Heart left ventricle (tissue), 16 donors: ENCODE results near the gene NEFH. TPM values are rescaled to one million over a fixed set of nuclear protein-coding genes. Genes with fewer than 3 reads are reported as not detected.
"Not testable (repeated sequence)": the region's sequence is repeated elsewhere in the genome, so short reads cannot be mapped to it uniquely, and the experiment has no call there.

Experiments used
- ATAC-seq, 4 donors: fragments of 200-7000 bp; cut with Tn5 transposase; one replicate each; pipeline ENCODE4 v1.9.1; 2020 to 2022; ENCODE audit warnings: moderate library complexity in 4 of 4, mild to moderate bottlenecking in 3 of 4, moderate number of reproducible peaks in 1 of 4
- DNase-seq, 5 donors: peaks; one replicate each; pipeline ENCODE4 v3.0.0-alpha.2; 2020
- H3K27ac ChIP-seq, 12 donors: fragments of 200-600 bp; sonication (generic) in 4 of 12; one replicate each; pipeline versions ENCODE4 v1.5.0 to v1.8.0; 2016 to 2022; ENCODE audit warnings: mild to moderate bottlenecking in 2 of 12
- H3K27me3 ChIP-seq, 9 donors: fragments of 200-600 bp; sonication (generic) in 2 of 9; one replicate each; pipeline versions ENCODE4 v1.5.1 to v1.8.0; 2016 to 2022; ENCODE audit warnings: mild to moderate bottlenecking in 3 of 9
- H3K36me3 ChIP-seq, 9 donors: fragments of 200-600 bp; sonication (generic) in 2 of 9; one replicate each; pipeline versions ENCODE4 v1.5.0 to v1.8.0; 2018 to 2022; ENCODE audit warnings: mild to moderate bottlenecking in 2 of 9
- H3K4me1 ChIP-seq, 12 donors: fragments of 200-600 bp; sonication (generic) in 4 of 12; one replicate each; pipeline versions ENCODE4 v1.5.0 to v1.8.0; 2016 to 2022; ENCODE audit warnings: mild to moderate bottlenecking in 3 of 12
- H3K4me3 ChIP-seq, 12 donors: fragments of 200-600 bp; sonication (generic) in 4 of 12; one replicate each; pipeline versions ENCODE4 v1.5.0 to v1.8.0; 2017 to 2022; ENCODE audit warnings: mild to moderate bottlenecking in 9 of 12, moderate library complexity in 4 of 12
- H3K9me3 ChIP-seq, 12 donors: fragments of 200-600 bp; sonication (generic) in 4 of 12; one replicate each; pipeline versions ENCODE4 v1.5.0 to v1.8.0; 2016 to 2022; ENCODE audit warnings: mild to moderate bottlenecking in 1 of 12
- POLR2A ChIP-seq, 2 donors: fragments of 450-650 bp; IDR thresholded peaks; one replicate each; pipeline ENCODE4 v1.6.1; 2017; ENCODE audit warnings: antibody characterized with exemption in 2 of 2, mild to moderate bottlenecking in 2 of 2, moderate library complexity in 2 of 2
- WGBS, 4 donors: extraction: QIAGEN DNeasy Blood & Tissue Kit in 2 of 4; methylation state at CpG; one replicate each; pipeline versions ENCODE4 v1.1.5 to v1.1.7; 2013 to 2018; 5-methylcytosine and 5-hydroxymethylcytosine counted together
- intact Hi-C, 10 donors: fragments of 100-400 bp; cut with DNase I; formaldehyde crosslinking; loops; one replicate each; pipeline versions ENCODE4 v1.11.1 to v1.14.2; 2022
- polyA plus RNA-seq, 2 donors: library from polyadenylated mRNA; stranded (reverse); fragments of 200-250 nt; gene quantifications; one replicate each; pipeline ENCODE4 v1.2.3, GENCODE V29; 2013
- total RNA-seq, 9 donors: library from RNA; depleted of rRNA in 2 of 9; stranded (reverse); fragments of >200 nt in 2 of 9; fragmentation: NEBNext Ultra II Directional in 3 of 9; extraction: Animal tissue kit (Norgen Biotek cat#: 25700) in 3 of 9; gene quantifications; one replicate each; pipeline versions ENCODE4 v1.1.0 to v1.2.4, GENCODE V29; 2016 to 2023
- TF ChIP-seq, protein P1 (sequence below), 12 donors: fragments of 200-600 bp; sonication (generic) in 4 of 12; IDR thresholded peaks; one replicate each; pipeline versions ENCODE4 v1.5.0 to v1.8.0; 2018 to 2022; ENCODE audit warnings: antibody characterized with exemption in 12 of 12, mild to moderate bottlenecking in 5 of 12
- donor health status: ischemic (EF 13 %, LVEDD 7.1; RV severe dilation, severe dysfunction).
- donor health status: healthy with polysubstance abuse.
- donor health status: DM: no; HTN: yes; CAD: no.
- donor health status: DM: no; HTN: no; CAD: no.
- donor health status: ischemic (EF 25% LVEDD 6.9; RV normal size, moderate dysfunction).
- donor health status: ischemic (EF 25% LVEDD 5.7; RV mildly dilated, moderate dysfunction).
- donor health status: healthy.
- donor health status: DM: yes; HTN: yes; CAD: no.
- donor health status: ischemic (EF 35%, LVEDD 5.7; RV mildly dilated, moderate dysfunction).
- donor health status: nonischemic (EF 11% LVEDD 7.7; RV severe dilation, severe dysfunction).
- donor health status: DM: yes; HTN: yes; CAD: no.
- donor health status: PGD.
- donor health status: ischemic (EF 29% LVEDD 5.4; RV normal size, mild dysfunction).
- donor health status: nonischemic (EF 23%, LVEDD 6.1; RV moderate dilation, normal function).

The NEFH gene
- total and polyA plus RNA-seq, 11 donors: 0.07 to 0.51 (median 0.13) TPM; not detected in 1

DNA sequence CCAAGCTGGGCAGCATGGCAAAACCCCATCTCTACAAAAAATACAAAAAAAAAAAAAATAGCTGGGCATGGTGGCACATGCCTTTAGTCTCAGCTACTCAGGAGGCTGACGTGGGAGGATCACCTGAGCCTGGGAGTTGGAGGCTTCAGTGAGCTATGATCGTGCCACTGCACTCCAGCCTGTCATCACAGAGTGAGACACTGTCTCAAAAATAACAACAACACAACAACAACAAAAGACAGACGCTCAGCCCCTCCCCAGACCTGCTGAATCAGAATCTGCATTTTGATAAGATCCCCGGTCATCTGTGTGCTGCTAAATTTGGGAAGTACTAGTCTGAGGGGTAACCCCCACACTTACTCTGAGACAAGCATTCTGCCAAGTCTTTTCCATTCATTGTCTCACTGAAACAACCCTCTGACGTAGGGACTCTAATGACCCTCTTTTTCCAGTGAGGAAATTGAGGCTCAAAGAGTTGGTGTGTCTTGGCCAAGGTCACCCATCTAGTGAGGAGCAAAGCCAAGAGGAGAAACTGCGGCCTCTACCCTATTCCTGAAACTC is 7.5 kb downstream of the NEFH start:
- DNase-seq: no peak
- TF ChIP-seq POLR2A (IDR thresholded peaks at IDR 0.05): no peak
- TF ChIP-seq, protein P1, sequence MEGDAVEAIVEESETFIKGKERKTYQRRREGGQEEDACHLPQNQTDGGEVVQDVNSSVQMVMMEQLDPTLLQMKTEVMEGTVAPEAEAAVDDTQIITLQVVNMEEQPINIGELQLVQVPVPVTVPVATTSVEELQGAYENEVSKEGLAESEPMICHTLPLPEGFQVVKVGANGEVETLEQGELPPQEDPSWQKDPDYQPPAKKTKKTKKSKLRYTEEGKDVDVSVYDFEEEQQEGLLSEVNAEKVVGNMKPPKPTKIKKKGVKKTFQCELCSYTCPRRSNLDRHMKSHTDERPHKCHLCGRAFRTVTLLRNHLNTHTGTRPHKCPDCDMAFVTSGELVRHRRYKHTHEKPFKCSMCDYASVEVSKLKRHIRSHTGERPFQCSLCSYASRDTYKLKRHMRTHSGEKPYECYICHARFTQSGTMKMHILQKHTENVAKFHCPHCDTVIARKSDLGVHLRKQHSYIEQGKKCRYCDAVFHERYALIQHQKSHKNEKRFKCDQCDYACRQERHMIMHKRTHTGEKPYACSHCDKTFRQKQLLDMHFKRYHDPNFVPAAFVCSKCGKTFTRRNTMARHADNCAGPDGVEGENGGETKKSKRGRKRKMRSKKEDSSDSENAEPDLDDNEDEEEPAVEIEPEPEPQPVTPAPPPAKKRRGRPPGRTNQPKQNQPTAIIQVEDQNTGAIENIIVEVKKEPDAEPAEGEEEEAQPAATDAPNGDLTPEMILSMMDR (IDR thresholded peaks at IDR 0.05): no peak
- peak in 1 of 4 donors; percentile 58 for ATAC-seq
- Histone ChIP-seq H3K4me3 (no peak overlapping the region), H3K27ac (no peak overlapping the region), H3K4me1 (no peaks in the 10 kb centered on the region), H3K9me3 (no peaks in the 10 kb centered on the region), H3K27me3 (peaks cover 0 to 20% (median 5%) of the 10 kb centered on the region in 9 donors), H3K36me3 (no peaks in the 10 kb centered on the region)
- intact Hi-C loops: no loop called here
- 63 to 70% (median 67%) methylated on average over 6 of the region's 6 CpGs for WGBS, 4 donors

DNA sequence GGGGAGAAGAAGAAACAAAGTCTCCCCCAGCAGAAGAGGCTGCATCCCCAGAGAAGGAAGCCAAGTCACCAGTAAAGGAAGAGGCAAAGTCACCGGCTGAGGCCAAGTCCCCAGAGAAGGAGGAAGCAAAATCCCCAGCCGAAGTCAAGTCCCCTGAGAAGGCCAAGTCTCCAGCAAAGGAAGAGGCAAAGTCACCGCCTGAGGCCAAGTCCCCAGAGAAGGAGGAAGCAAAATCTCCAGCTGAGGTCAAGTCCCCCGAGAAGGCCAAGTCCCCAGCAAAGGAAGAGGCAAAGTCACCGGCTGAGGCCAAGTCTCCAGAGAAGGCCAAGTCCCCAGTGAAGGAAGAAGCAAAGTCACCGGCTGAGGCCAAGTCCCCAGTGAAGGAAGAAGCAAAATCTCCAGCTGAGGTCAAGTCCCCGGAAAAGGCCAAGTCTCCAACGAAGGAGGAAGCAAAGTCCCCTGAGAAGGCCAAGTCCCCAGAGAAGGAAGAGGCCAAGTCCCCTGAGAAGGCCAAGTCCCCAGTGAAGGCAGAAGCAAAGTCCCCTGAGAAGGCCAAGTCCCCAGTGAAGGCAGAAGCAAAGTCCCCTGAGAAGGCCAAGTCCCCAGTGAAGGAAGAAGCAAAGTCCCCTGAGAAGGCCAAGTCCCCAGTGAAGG is 9.2 kb downstream of the NEFH start:
- H3K4me1 ChIP-seq, H3K9me3 ChIP-seq, H3K4me3 ChIP-seq, H3K27me3 ChIP-seq, intact Hi-C loops, H3K27ac ChIP-seq, ATAC-seq, H3K36me3 ChIP-seq: not testable (repeated sequence)
- DNase-seq: peak in 1 of 5 donors; percentile 31
- 61 to 70% (median 67%) methylated on average over 8 of the region's 8 CpGs for WGBS, 4 donors

DNA sequence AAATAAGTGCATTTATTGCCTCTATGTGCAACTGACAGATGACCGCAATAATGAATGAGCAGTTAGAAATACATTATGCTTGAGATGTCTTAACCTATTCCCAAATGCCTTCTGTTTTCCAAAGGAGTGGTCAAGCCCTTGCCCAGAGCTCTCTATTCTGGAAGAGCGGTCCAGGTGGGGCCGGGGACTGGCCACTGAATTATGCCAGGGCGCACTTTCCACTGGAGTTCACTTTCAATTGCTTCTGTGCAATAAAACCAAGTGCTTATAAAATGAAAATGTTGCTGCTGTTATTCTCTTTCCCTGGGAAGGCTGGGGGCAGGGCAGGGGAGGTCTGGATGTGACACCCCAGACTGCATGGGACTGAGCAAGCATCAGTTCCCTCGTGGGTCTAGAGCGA is 11.0 kb downstream of the NEFH start:
- intact Hi-C loops: no loop called here

DNA sequence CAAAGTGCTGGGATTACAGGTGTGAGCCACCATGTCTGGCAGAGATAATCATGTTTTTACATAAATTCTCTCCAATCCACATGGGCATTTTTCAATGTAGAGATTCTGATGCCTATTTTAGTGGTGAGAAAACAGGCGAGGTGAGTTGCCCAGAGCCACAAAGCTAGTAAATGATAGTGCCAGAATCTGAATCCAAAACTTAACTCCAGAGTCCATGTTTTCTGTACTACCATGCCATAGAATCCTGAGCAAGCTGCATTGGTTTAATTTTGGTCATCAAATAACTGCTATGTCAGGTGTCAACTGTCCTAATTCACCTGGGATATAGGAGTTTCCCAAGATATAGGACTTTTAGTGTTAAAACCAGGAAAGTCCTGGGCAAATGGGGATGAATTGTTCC is 13.6 kb downstream of the NEFH start:
- ATAC-seq: no peak
- no peaks in the 10 kb centered on the region for H3K36me3 ChIP-seq
- H3K27me3 ChIP-seq: peaks cover 0 to under 1% (median 0%) of the 10 kb centered on the region in 9 donors
- intact Hi-C loops: no loop called here
- H3K9me3 ChIP-seq: peaks cover 0 to 7% (median 0%) of the 10 kb centered on the region in 12 donors
- WGBS, 4 donors: 90 to 100% (median 96%) methylated on average over 1 of the region's 1 CpG
- TF ChIP-seq POLR2A (IDR thresholded peaks at IDR 0.05): no peak
- TF ChIP-seq, protein P1 (IDR thresholded peaks at IDR 0.05): no peak
- no peak overlapping the region for H3K4me3 ChIP-seq
- H3K4me1 ChIP-seq: no peaks in the 10 kb centered on the region
- H3K27ac ChIP-seq: no peak overlapping the region
- DNase-seq: no peak

More for the DNA sequence above, 11.0 kb downstream of the NEFH start:
- H3K9me3 ChIP-seq: peaks cover 0 to 7% (median 0%) of the 10 kb centered on the region in 12 donors
- TF ChIP-seq, protein P1 (IDR thresholded peaks at IDR 0.05): no peak
- TF ChIP-seq POLR2A (IDR thresholded peaks at IDR 0.05): no peak
- no peak overlapping the region for H3K27ac ChIP-seq
- 83 to 95% (median 95%) methylated on average over 6 of the region's 6 CpGs for WGBS, 4 donors
- ATAC-seq (no peak), DNase-seq (no peak)
- H3K4me1 ChIP-seq: no peaks in the 10 kb centered on the region
- no peak overlapping the region for H3K4me3 ChIP-seq
- no peaks in the 10 kb centered on the region for H3K36me3 ChIP-seq
- H3K27me3 ChIP-seq: peaks cover 0 to 4% (median 0%) of the 10 kb centered on the region in 9 donors
